ENCODE measurements around the gene GNPAT.

Gene GNPAT

DNA sequence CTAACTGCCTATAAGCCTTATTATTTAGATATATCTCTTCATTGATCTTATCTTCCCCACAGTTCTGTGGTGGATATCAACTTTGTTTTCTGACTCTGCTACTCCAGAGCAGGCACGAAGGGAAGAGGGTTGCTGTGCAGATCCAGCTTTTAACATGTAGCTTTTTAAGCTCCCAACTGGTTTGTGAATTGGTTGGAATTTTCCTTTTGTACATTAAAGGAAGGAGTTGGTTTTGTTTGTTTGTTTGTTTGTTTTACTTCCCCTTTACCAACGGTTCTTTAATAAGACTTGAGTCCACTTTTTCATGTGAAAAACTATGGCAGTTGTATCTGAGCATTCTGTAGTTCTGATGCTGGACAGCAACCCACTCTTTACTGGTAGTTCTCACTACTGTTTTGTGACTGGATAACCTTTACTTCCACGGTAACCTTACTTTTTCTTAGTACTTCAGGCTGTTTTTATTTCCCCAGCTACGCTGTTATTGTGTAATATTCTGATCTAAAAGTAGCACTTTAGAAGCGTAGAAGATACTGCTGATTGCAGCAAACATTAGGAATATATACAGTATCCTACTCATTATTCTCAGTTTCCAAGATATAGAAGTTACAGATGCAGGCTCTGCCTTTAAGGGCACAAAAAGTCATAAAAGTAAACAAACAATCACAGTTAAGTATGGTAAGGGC, 1.6 kb downstream of the GNPAT start:
- DNase-seq (ENCODE audit: low spot score): no peak

DNA sequence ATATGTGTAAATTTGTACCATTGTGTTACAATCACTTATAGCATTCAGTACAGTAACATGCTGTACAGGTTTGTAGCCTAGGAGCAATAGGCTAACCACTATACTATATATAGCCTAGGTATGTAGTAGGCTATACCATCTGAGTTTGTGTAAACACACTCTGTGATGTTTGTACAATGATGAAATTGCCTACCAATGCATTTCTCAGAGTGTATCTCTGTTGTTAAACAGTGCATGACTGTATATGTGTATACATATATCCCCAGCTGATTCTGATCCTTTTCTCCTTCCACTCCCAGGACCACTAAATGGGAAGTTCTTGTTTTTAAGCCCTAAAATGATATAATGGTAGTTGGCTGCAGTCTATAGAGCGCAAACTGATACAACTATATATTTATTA, 7.8 kb downstream of the GNPAT start:
- DNase-seq (ENCODE audit: low spot score): no peak

DNA sequence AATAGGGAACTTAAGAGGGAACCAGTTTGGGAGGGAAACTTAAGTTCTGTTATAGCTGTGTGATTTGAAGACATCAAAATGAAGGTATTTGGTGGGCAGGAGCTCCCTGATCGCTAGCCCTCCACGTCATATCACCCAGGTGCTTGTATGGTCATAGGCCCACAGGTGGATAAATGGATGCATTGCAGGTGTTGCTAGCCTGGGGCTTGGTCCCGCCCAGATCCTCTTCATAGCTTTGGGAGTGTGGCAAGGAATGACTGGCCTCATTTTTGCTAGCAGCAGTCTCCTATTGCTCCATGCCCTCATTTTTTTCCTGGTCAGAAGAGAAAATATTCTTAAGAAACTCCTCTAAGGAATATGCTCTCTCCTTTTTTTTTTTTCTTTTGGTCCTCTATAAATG, 11.3 kb downstream of the GNPAT start:
- no peak for DNase-seq (ENCODE audit: low spot score)

DNA sequence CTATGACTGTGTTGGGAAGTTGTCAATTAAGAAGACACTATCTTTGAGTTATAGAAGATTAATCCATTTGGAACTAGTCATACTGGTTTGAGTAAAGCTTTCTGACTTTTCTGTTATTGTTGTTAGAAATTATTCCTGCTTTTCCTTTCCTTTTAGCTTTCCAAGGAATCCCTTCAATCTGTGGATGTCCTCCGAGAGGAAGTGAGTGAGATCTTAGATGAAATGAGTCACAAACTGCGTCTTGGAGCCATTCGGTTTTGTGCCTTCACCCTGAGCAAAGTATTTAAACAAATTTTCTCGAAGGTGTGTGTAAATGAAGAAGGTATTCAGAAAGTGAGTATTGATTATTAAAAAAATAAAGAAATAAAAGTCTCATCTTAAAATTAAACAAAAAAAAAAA, 19.3 kb downstream of the GNPAT start:
- no peak for DNase-seq (ENCODE audit: low spot score)

DNA sequence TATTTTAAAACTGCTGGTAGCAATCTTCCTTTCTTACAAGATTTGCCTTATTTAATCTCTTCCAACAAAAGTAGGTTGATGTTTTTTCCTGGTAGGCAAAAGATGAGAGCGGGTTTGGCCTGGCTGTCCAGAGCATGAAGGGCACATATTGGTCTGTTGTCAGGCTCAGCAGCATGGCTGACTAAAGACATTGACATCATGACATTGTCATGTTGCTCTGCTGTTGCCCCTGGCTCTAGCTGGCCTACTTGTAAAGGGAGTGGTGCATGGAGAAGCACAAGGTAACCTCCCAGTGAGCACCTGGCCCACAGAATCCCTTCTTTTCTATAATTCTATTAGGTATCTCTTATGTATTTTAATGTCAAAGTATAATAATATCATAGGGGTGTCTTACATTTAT, 23.6 kb downstream of the GNPAT start:
- no peak for DNase-seq (ENCODE audit: low spot score)

DNA sequence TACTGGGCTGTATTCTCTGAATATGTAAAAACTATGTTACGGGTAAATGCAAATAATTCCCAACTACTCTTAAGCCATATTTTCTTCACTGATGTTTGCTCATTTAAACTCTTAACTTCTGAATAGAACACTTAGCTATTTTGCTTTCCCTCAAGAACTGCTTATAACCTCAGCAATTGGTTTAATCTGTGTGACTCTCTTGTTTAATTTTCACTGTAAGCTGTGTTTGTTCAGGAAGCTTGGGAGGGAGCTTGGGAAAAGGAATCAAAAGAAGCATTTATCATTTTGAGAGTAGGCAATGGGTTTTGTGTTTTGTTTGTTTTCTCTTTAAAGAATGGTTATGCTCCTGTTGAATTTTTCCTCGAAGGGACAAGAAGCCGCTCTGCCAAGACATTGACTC, 24.4 kb downstream of the GNPAT start:
- peak; percentile 36 for DNase-seq (ENCODE audit: low spot score)

DNA sequence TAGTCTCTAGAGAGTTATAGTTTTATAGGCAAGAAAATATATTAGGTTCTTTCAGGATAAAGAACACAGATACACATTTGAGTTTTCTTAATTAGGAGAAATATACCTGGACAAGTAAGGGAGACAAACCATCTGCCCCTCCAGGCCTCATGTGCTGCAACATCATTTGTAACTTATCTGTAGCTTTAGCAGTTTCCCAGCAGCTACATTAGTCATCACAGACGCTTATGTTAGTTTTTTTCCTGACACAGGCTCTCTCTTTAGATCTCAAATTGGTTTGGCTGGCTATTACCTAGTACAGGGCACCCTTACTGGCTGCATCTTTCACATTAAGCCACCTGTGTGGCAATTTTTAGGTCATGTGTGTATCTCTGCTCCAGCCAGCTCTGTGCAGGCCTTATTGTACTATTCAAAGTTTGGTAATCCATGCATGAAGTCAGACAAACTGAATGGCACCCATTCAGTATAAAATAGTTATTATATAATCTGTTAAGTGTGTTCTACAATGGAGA, 25.9 kb downstream of the GNPAT start:
- DNase-seq (ENCODE audit: low spot score): no peak

DNA sequence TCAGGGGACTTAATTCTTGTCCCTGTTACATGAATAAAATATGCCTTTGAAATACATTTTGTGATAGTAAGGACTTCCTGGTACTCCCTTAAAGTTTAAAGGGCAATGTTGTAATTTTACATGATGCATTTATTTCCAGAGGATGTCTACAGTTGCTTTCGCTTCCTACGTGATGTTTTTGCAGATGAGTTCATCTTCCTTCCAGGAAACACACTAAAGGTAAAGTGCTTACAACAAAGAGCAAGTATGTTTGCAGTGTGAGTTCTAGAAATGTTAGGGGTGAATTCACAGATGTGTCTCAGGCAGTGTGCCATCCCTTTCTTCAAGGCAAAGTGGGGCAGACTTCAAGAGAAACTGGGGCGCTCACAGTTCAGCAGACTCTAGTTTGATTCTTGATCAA, 31.2 kb downstream of the GNPAT start:
- no peak for DNase-seq (ENCODE audit: low spot score)

DNA sequence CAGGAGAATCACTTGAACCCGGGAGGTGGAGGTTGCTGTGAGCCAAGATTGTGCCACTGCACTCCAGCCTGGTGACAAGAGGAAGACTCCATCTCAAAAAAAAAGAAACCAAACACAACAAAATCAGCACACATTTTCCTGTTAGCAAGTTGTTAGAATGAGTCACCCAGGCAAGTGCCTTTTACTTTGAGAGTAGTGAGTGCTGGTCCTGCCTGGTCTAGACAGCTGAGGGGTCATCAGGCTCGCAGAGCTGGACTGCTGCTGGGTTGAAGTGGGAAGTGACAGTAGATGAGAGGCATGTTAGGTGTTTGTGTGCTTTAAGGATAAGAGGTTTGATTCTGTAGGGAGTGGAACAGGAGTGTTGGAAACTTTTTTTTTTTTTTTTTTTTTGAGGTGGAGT, 31.9 kb downstream of the GNPAT start:
- no peak for DNase-seq (ENCODE audit: low spot score)

DNA sequence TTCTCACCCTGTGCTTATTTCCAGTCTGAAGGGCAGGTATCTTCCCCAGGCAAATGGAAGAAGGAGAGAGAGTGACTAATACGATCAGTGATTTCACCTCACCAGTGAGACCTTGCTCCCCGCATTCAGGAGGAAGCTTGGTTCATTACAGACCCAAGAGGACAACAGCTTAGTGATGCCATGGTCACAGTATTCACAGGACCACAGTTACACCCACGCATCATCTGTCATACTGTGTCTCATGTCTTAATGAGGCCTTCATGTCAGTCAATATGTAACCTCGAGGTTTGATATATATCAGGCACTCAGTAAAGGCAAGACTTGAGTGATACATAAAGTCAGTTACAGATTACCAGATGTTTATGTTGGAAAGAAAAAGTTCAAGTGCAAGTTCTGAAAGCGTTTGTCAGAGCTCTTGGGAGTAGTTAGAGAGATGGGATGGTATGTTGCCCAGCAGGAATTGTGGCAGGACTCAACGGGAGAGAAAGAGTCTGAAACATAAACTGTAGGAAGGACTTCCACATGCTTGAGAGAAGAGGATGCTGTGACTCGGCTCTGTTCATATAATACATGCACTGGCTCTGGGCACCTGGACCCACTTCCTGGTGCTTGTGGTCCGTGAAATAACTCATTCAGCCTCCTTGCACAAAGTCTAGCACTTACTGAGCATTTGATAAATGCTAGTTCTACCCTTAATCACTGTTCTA, 33.3 kb downstream of the GNPAT start:
- no peak for DNase-seq (ENCODE audit: low spot score)

DNA sequence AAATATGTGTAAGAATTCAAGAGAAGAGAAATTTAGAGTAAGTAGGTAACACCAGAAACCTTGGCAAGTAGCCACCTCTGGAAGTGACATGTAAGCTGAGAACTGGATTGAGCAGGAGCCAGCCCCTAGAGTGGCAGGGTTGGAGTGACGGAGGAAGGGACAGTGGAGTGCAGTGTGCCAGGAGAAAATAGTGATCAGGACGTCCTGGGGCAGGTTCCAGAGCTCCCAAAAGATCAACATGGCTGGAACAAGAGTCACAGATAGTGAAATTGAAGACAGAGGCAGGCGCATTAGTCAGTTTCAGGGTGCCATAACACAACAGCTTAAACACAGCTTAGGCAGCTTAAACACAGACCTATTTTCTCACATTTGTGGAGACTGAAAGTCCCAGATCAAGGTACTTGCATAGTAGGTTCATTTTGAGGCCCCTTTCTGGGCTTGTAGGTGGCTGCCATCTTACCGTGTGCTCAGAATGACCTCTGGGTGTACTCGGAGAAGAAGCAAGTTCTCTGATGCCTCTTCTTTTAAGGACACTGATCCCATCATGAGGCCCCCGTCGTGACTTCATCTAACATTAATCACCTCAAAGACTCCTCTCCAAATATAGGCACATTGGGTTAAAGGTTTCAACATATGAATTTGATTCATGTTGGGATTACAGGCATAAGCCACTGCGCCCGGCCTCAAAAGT, 37.2 kb downstream of the GNPAT start:
- no peak for DNase-seq (ENCODE audit: low spot score)

DNA sequence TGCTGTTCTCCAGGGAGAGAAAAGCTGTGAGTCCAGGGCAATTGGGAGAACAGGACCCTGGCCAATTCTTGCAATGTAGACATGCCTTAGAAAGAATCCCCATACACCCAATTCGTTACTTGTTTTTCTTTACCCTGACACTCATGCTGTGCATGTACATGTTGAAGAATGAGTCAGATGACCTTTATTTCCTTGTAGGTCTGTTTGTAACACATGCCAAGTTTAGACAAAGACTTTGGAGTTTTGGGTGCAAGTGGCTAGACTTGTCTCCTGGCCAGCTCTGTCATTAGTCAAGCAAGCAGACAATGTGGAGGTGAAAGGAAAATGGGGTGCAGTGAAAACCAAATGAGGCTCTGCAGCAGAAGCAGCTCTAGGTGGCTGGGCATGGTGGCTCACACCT, 38.1 kb downstream of the GNPAT start:
- no peak for DNase-seq (ENCODE audit: low spot score)

DNA sequence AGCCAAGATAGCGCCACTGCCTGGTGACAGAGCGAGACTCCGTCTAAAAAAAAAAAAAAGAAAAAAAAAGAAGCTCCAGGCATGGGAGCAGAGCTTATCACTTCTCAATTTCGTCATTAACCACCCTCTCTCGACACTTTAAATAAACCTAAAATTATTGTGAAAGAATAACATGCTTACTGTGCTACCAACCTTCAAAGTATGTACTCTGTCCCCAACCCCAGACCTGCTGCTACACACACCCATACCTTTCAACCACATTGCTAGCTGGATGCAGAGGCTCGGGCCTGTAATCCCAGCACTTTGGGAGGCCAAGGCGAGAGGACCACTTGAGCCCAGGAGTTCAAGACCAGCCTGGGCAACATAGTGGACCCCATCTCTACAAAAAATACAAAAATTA, 38.7 kb downstream of the GNPAT start:
- no peak for DNase-seq (ENCODE audit: low spot score)

DNA sequence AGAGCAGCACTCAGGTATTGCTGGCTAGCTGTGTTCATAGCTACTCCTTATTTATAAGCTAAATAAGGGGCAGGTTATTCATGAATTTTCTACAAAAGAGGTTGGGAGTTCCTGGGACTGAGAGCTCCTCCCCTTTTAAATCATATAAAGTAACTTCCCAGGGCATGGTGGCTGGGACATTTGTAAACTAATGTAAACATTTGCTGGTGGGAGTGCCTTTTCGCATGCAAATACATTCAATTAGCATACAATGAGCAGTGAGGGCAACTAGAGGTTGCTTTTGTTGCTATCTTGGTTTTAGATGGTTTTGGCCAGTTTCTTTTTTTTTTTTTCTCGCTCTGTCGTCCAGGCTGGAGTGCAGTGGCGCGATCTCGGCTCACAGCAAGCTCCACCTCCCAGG, 43.4 kb downstream of the GNPAT start:
- DNase-seq (ENCODE audit: low spot score): no peak

DNA sequence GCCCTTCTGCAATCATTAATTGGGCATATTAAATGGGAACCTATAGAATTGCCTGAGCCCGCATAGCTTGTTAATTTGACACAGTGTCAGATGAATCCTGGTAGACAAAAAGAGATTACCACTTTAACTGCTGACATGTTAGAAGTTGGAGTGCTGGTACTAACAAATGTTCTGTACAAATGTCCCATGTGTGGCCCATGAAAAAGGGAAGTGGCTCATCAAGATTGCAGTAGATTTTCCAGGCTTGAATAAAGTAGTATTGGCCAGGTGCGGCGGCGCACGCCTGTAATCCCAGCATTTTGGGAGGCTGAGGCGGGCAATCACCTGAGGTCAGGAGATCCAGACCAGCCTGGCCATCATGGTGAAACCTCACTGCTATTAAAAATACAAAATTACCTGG, 45.6 kb downstream of the GNPAT start:
- no peak for DNase-seq (ENCODE audit: low spot score)

DNA sequence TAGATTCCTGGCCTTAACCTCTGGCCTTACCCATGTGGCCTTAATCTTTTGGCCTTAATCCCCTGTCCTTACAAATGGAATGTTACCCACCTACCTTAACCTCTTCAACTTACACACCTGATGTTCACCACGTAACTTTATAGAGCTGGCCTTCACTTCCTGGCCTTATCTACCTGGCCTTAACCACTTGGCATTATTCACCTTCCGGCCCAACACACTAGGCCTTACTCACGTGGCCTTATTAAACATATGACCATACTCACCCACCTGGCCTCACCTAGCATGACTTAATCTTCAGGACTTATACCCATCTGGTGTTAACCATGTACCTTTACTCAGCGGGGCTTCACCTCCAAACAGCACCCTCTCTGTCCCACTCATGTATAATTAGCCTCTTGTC, 54.9 kb downstream of the GNPAT start:
- no peak for DNase-seq (ENCODE audit: low spot score)

DNA sequence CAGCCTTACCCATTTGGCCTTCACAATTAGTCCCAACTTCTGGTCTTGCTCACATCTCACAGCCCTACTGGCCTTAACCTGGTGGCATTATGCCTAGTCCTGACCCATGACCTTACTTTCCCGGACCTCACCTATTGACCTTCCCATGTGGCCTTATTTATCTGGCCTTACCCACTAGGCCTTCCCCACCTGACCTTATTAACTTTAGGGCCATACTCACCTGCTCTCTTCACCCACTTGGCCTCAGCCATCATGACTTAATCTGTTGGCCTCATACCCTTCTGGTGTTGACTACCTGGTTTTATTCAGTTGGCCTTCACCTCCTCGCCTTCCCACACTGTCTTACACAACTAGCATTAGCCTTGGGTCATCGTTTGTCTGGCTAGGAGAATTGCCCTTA, 61.0 kb downstream of the GNPAT start:
- DNase-seq (ENCODE audit: low spot score): no peak

DNA sequence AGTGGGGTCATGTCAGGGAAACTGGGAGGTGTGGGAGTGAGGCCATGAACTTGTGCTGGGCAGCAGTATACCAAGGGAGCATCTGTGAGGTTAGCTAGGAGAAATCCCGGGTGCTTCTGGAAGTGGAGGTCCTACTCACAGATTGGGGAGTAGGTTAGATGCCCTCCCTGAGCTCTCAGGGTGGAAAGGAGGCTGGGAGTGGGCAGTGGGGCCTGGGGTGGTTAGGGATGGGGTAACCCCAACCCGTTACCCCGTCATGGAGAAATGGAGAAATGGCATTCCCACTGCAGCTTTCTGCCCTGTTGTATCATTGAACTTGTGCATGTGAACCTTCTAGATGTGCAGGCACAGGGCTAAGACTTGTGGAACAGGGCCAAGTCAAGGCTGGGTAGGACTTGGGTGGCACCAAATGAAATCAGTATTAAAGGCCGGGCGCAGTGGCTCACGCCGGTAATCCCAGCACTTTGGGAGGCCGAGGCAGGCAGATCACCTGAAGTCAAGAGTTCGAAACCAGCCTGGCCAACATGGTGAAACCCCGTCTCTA, 69.5 kb downstream of the GNPAT start:
- DNase-seq (ENCODE audit: low spot score): no peak

DNA sequence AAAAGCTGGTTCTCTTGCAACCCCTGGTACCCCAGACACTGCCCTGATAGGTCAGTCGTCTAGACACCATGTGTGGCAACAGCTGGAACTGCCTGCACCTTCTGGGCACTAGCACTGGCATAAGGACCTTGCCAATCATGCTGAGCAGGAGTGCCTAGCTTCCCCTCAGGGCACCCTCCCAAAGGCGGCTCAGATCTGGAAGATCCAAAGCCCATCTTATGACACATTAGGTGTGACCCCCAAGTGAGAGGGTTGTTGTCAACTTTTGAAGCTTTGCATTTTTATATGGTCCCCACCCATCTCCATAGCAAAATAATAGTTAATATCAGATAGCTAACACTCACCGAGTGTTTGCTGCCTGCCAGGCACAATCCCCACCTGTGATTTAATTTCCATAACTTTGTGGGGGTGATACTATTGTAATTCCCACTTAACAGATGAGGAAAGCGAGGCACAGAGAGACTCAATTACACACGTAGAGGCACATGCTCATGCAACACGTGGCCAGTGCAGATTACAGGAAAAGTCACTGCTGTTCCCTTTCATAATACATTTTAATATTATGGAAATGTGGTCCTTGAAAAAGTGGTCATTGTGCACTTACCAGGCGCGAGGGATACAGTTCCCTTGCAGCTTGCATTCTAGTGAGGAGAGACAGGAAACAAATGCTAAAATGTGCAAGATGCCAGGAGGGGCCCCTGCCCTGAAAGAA, 70.9 kb downstream of the GNPAT start:
- DNase-seq (ENCODE audit: low spot score): no peak

DNA sequence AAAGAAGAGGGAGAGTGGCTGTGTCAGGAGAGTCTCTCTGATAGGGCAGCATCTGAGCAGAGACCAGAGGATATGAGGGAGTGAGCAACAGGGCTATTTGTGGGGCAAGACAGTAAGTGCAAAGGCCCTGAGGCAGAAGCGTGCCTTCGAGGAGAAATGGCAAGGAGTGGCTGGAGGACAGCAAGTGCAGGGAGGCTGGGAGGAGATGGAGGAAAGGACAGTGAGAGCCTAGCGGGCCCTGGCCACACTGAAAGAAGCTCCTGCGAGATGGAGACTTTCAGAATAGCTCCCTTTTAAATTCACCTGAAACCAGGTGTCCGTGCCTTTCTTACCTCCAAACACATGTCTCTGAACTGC, 71.4 kb downstream of the GNPAT start:
- no peak for DNase-seq (ENCODE audit: low spot score)

DNA sequence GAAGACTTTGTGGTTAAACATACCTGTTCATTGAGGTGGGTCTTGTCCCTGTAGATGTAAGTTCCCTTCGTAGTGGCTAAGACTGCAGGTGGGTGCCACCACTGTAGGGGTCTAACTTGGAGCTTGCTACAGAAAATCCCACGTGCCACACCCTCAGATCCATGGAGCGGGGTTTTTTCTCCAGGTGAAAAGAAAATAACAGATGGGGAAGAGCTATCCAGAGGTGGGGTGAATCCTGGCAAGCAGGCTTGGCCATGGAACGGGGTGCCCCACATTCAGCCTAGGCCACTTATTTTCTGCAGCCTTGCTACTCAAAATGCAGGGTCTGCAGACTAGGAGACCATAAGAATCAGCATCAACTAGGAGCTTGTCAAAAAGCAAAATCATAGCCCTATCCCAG, 72.6 kb downstream of the GNPAT start:
- no peak for DNase-seq (ENCODE audit: low spot score)

DNA sequence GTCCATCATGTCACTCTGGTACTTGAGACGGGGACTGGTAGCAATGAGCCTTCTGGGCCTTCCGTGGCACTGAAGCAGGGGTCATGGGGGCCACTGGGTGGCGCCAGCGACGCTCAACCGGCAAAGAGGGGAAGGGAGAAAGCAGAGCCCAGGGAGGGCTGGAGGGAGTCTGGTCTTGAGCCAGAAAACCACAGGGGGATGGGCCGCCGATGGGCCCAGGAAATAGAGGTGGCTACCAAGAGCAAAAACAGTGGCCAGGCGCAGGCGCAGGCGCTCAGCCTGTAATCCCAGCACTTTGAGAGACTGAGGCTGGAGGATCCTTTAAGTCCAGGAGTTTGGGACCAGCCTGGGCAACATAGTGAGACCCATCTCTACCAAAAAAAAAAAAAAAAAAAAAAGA, 74.9 kb downstream of the GNPAT start:
- DNase-seq (ENCODE audit: low spot score): no peak

All from globus pallidus (tissue), 1 donor.